Kidney epithelial cell (primary cell): ENCODE data around the gene CCNYL1. TPM values are rescaled to one million over a fixed set of nuclear protein-coding genes. Genes with fewer than 3 reads are reported as not detected.

Source experiments
- DNase-seq: peaks from one replicate; pipeline ENCODE4 v3.0.0-alpha.2; 2010; ENCODE audit warnings: low read depth
- H3K27me3 ChIP-seq: 2 replicates; pipeline ENCODE4 v1.6.0; 2011; ENCODE audit warnings: low read length; ENCODE audit not compliant: control insufficient read depth, insufficient read depth
- H3K36me3 ChIP-seq: 2 replicates; pipeline ENCODE4 v1.5.1; 2011; ENCODE audit warnings: low read length; ENCODE audit not compliant: control insufficient read depth, insufficient read depth
- H3K4me3 ChIP-seq: 2 replicates; pipeline ENCODE4 v1.5.1; 2011; ENCODE audit warnings: low read depth, mild to moderate bottlenecking, control low read depth, low read length
- CTCF ChIP-seq: IDR thresholded peaks from 2 replicates; pipeline ENCODE4 v1.5.1; 2011; ENCODE audit warnings: mild to moderate bottlenecking, moderate library complexity, low read length, control low read depth, inconsistent platforms; ENCODE audit not compliant: insufficient read depth, poor library complexity, severe bottlenecking
- total RNA-seq: library from RNA; depleted of rRNA; stranded (reverse); fragments of >200 nt; gene quantifications from 2 replicates; pipeline ENCODE4 v1.2.3, GENCODE V29; 2015

Gene CCNYL1
- total RNA-seq, 1 donor from 2014 or later, result 16.8 TPM

GRCh38 chr2:207763303-207763917 is 52.0 kb downstream of the CCNYL1 start:
- Histone ChIP-seq H3K4me3 (no peak overlapping the region), H3K36me3 (no peaks in the 10 kb centered on the region), H3K27me3 (no peaks in the 10 kb centered on the region)
- no peak for DNase-seq
- no peak for TF ChIP-seq CTCF

DNA sequence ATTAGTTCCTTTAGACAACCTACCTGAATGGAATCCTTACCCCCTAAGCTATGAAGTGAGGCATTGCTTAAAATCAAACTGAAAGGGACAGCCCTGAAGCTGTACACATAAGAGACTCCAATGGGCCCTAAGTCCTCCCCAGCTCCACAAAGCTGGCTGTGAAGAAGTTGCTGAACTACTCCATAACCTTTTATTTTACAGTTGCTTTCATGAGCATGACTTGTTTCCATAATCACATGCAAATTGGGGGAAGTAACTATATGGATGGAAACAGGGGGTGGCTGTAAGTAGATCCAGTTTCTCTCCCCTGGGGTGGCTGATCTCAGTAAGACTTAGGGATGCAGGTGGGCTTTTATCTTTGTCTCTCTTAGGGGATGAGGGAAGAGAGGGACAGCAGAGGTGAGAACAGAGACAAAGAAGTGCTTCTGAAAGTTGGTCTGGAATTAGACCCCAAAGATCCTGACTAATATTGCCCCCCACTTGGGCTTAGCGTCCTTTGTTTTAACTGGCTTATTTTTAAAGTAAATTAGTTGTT is 52.7 kb downstream of the CCNYL1 start:
- H3K27me3 ChIP-seq, result no peaks in the 10 kb centered on the region

DNA sequence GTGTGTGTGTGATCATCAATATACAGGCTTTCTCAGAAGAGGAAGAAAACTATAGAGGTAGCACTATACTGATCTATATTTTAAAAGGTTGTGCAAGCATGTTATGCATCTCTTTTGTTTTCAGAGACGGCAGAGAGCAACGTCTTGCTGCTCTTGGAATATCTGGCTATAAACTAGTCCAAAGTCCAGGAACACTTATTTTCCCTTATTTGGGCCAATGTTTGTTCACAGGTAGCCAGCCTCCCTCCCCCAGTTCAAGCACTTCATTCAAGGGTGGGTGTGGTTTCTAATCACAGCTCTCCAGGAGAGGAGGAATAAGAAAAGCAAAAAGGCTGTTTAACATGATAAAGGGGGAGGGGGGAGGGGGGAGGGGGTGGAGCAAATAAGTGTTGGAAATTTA is 54.1 kb downstream of the CCNYL1 start:
- no peaks in the 10 kb centered on the region for H3K27me3 ChIP-seq
- no peak for DNase-seq
- no peaks in the 10 kb centered on the region for H3K36me3 ChIP-seq
- H3K4me3 ChIP-seq, result no peak overlapping the region
- TF ChIP-seq CTCF, result no peak

More for the DNA sequence above, 52.7 kb downstream of the CCNYL1 start:
- Histone ChIP-seq H3K4me3 (no peak overlapping the region), H3K36me3 (no peaks in the 10 kb centered on the region)
- TF ChIP-seq CTCF, result no peak
- DNase-seq, result no peak

DNA sequence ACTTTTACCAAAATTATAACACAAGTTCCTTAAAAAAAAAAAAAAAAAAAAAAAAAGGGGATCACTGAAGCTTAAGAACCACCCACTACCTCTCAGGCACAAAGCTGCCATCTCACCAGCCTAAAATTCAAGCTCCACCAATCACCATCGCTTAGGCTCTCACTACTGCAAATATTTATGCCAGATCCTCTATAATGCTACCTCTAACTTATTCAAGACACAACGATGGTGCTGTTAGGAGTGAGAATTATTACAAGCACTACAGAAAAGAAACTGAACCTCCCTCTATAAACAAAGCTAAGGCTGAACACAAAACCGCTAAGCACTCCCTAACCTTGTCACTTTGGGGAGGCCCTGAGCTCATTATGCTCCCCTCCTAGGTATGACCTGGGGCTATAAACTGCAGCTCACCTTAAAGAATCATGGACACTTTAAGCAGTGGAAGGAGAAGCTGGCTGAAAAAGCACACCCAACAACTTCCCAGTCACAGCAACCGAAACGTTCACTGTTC is 54.7 kb downstream of the CCNYL1 start:
- no peaks in the 10 kb centered on the region for H3K36me3 ChIP-seq
- TF ChIP-seq CTCF, result no peak
- H3K4me3 ChIP-seq, result no peak overlapping the region
- H3K27me3 ChIP-seq, result no peaks in the 10 kb centered on the region
- no peak for DNase-seq

- no peak for DNase-seq
- H3K27me3 ChIP-seq, result no peaks in the 10 kb centered on the region
- TF ChIP-seq CTCF, result no peak
- peak overlapping the region; percentile 4 for H3K4me3 ChIP-seq
- no peaks in the 10 kb centered on the region for H3K36me3 ChIP-seq
Measured at GRCh38 chr2:207766697-207767460, 55.4 kb downstream of the CCNYL1 start.
